Keratinocyte (primary cell): ENCODE measurements around the gene TRPM6. TPM values are rescaled to one million over a fixed set of nuclear protein-coding genes. Genes with fewer than 3 reads are reported as not detected.

Experiments used
- DNase-seq: peaks from one replicate; pipeline ENCODE4 v3.0.0-alpha.2; 2011; ENCODE audit warnings: low read depth, missing footprints, low spot score
- FAIRE-seq: peaks from 2 replicates; lab custom pipeline; 2011; peaks lifted over from hg19 to GRCh38; lab: Jason Lieb, UNC
- H2AFZ ChIP-seq: 2 replicates; pipeline ENCODE4 v1.6.0; 2012; ENCODE audit warnings: low read length, control low read depth, inconsistent platforms; ENCODE audit not compliant: control insufficient read depth
- H3K27ac ChIP-seq: 2 replicates; pipeline ENCODE4 v1.5.1; 2011; ENCODE audit warnings: low read length; ENCODE audit not compliant: control insufficient read depth, insufficient read depth
- H3K27me3 ChIP-seq: 3 replicates; pipeline ENCODE4 v1.6.0; 2011; ENCODE audit warnings: low read length; ENCODE audit not compliant: control insufficient read depth, insufficient read depth; ENCODE audit errors: extremely low read depth
- H3K36me3 ChIP-seq, 2 experiments: 2 replicates in 1 of 2; 3 replicates in 1 of 2; pipeline ENCODE4 v1.5.1; 2011; ENCODE audit warnings: low read length in 2 of 2, mild to moderate bottlenecking in 1 of 2; ENCODE audit not compliant: control insufficient read depth in 2 of 2, insufficient read depth in 2 of 2; ENCODE audit errors: extremely low read depth in 1 of 2
- H3K4me1 ChIP-seq: 3 replicates; pipeline ENCODE4 v1.5.1; 2011; ENCODE audit warnings: low read length; ENCODE audit not compliant: control insufficient read depth, insufficient read depth; ENCODE audit errors: extremely low read depth
- H3K4me2 ChIP-seq: 3 replicates; pipeline ENCODE4 v1.6.0; 2011; ENCODE audit warnings: low read depth, low read length; ENCODE audit not compliant: control insufficient read depth, insufficient read depth; ENCODE audit errors: extremely low read depth
- H3K4me3 ChIP-seq, 3 experiments: fragments of 200-600 bp in 1 of 3; sonication (generic) in 1 of 3; 2 replicates in 2 of 3; 3 replicates in 1 of 3; pipeline ENCODE4 v1.5.1; 2011 to 2016; ENCODE audit warnings: low read length in 3 of 3, mild to moderate bottlenecking in 3 of 3, control low read depth in 2 of 3, inconsistent platforms in 1 of 3, low read depth in 1 of 3, mixed read lengths in 1 of 3, mixed run types in 1 of 3, moderate library complexity in 1 of 3; ENCODE audit not compliant: control insufficient read depth in 2 of 3, insufficient read depth in 2 of 3; ENCODE audit errors: extremely low read depth in 1 of 3
- H3K79me2 ChIP-seq: 2 replicates; pipeline ENCODE4 v1.6.0; 2012; ENCODE audit warnings: low read length; ENCODE audit not compliant: control insufficient read depth, insufficient read depth
- H3K9ac ChIP-seq: 3 replicates; pipeline ENCODE4 v1.6.0; 2011; ENCODE audit warnings: low read length; ENCODE audit not compliant: control insufficient read depth, insufficient read depth; ENCODE audit errors: extremely low read depth
- H3K9me1 ChIP-seq: 3 replicates; pipeline ENCODE4 v1.6.0; 2011; ENCODE audit warnings: low read length; ENCODE audit not compliant: control insufficient read depth, insufficient read depth; ENCODE audit errors: extremely low read depth
- H3K9me3 ChIP-seq: 2 replicates; pipeline ENCODE4 v1.5.1; 2012; ENCODE audit warnings: low read depth, low read length; ENCODE audit not compliant: control insufficient read depth
- H4K20me1 ChIP-seq: 3 replicates; pipeline ENCODE4 v1.6.0; 2011; ENCODE audit warnings: low read length; ENCODE audit not compliant: control insufficient read depth, insufficient read depth; ENCODE audit errors: extremely low read depth
- CTCF ChIP-seq, 3 experiments: IDR thresholded peaks in 1 of 3; conservative IDR thresholded peaks in 1 of 3; optimal IDR thresholded peaks in 1 of 3; 2 replicates in 2 of 3; 3 replicates in 1 of 3; pipeline versions ENCODE3 to v1.5.1; 2011; ENCODE audit warnings: low read length in 3 of 3, mild to moderate bottlenecking in 3 of 3, moderate library complexity in 2 of 3, control low read depth in 1 of 3, inconsistent platforms in 1 of 3; ENCODE audit not compliant: insufficient read depth in 2 of 3; ENCODE audit errors: extremely low read depth in 1 of 3
- EZH2 ChIP-seq: IDR thresholded peaks from one replicate; pipeline ENCODE4 v1.6.1; 2012; ENCODE audit warnings: inconsistent platforms, mild to moderate bottlenecking, low read length, moderate library complexity
- dilution Hi-C: fragments of 300-500 bp; cut with MboI; formaldehyde crosslinking; loops from one replicate; pipeline ENCODE4 v1.7.0; 2020; ENCODE audit warnings: low sequenced_read_pairs; ENCODE audit not compliant: extremely low pct_ligation_motif_present
- polyA plus RNA-seq, 5 experiments: library from polyadenylated mRNA; depleted of rRNA in 3 of 5; stranded (reverse) in 3 of 5; stranded (forward) in 1 of 5; unstranded in 1 of 5; fragments of >200 nt; gene quantifications; 1 replicate in 1 of 5; 2 replicates in 3 of 5; 3 replicates in 1 of 5; pipeline versions ENCODE4 v1.2.1 to v1.2.3, GENCODE V29; 2011 to 2012; ENCODE audit warnings: missing spikeins in 2 of 5, low read depth in 1 of 5, low replicate concordance in 1 of 5

The TRPM6 gene
- polyA plus RNA-seq, 1 donor (not counting 4 experiments of a cell fraction or from before 2014, with no cell fraction given), result 0.18 TPM

GRCh38 chr9:74735761-74736160 lies 152.0 kb downstream of the TRPM6 start:
- DNase-seq (no peak), FAIRE-seq (no peak)
- Histone ChIP-seq H3K4me2 (no peak overlapping the region), H3K9ac (no peak overlapping the region), H3K9me1 (no peaks in the 10 kb centered on the region), H3K79me2 (no peaks in the 10 kb centered on the region), H3K9me3 (no peaks in the 10 kb centered on the region), H3K36me3 (no peaks in the 10 kb centered on the region), H4K20me1 (no peaks in the 10 kb centered on the region), H2AFZ (no peak overlapping the region), H3K27me3 (no peaks in the 10 kb centered on the region), H3K4me3 (no peak overlapping the region), H3K4me1 (no peaks in the 10 kb centered on the region), H3K27ac (no peak overlapping the region)
- dilution Hi-C loops, result no loop called here
- TF ChIP-seq EZH2 (no peak), CTCF (optimal IDR thresholded peaks at IDR 0.05 in 1 of 3, IDR thresholded peaks at IDR 0.05 in 1 of 3, conservative IDR thresholded peaks at IDR 0.05 in 1 of 3; ENCODE audit: extremely low read depth in 1 of 3, insufficient read depth in 2 of 3, low read length in 3 of 3) (no peak)

GRCh38 chr9:74729136-74729695 lies 158.5 kb downstream of the TRPM6 start:
- no peaks in the 10 kb centered on the region for H3K4me1 ChIP-seq
- H3K4me3 ChIP-seq, result no peak overlapping the region
- no peaks in the 10 kb centered on the region for H4K20me1 ChIP-seq
- H3K9ac ChIP-seq, result no peak overlapping the region
- H2AFZ ChIP-seq, result no peak overlapping the region
- H3K79me2 ChIP-seq, result no peaks in the 10 kb centered on the region
- H3K9me1 ChIP-seq, result no peaks in the 10 kb centered on the region
- H3K9me3 ChIP-seq, result no peaks in the 10 kb centered on the region
- no peak overlapping the region for H3K27ac ChIP-seq
- H3K36me3 ChIP-seq, result no peaks in the 10 kb centered on the region
- FAIRE-seq, result no peak
- H3K4me2 ChIP-seq, result peak overlapping the region; percentile 30
- dilution Hi-C loops, result no loop called here
- DNase-seq, result no peak
- peak; percentile 60 for TF ChIP-seq EZH2
- TF ChIP-seq CTCF (optimal IDR thresholded peaks at IDR 0.05 in 1 of 3, IDR thresholded peaks at IDR 0.05 in 1 of 3, conservative IDR thresholded peaks at IDR 0.05 in 1 of 3; ENCODE audit: extremely low read depth in 1 of 3, insufficient read depth in 2 of 3, low read length in 3 of 3), result no peak
- H3K27me3 ChIP-seq, result peaks cover 6% of the 10 kb centered on the region
